ENCODE measurements around the gene ATP10A. TPM values are rescaled to one million over a fixed set of nuclear protein-coding genes. Genes with fewer than 3 reads are reported as not detected.

The ATP10A gene
- total and polyA plus RNA-seq, 2 of the 8 experiments (the other 6 are each of a cell fraction or from before 2014, with no cell fraction given) = 2.0 to 2.8 TPM

DNA sequence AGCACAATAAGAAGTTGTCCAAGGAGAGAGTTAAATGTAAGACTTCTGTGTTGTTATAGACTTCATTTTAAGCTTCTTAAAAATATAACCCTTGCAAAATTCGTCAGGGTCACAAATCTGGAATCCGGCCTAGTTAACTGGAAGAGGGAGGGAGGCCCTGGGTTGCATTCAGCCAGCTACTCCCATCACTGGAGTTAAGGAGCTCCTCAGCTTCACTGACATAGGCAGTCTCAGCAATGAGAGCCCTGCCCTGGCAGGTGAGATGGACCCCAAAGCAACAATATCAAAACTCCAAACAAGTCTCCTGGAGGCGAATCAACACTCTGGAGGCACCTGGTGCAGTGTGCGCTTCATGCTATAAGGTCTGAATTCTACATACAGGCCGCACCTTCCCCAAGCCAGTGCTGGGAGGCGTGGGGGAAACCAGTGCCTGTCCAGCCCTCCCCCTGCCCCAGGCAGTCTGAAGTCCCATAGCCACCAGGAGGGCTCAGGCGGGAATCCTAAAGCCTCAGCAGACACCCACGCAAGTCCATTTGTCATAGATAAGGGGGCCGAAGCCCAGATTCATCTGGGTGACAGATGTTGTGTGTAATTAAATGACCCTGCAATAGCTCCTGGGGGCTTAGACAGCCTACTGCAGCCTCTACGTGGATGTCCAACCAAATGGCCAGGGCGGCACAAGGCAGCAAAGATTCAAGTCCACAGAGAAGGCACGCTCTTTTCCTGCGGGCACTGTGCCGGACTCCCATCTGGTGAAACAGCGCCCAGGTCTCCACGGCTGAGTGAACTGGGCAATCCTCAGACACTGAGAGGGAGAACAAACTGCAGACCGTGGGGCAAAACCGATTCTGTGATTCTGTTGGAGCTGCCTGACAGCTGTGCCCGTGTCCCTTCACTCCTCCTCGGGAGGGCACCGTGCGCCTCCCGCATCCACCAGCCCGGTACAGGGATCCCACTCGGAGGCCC lies 64.9 kb downstream of the ATP10A start:
- no peak overlapping the region for H3K23ac ChIP-seq (ENCODE audit: insufficient read length)
- no peaks in the 10 kb centered on the region; the same call in 1 of the 2 replicates for H3K79me1 ChIP-seq (ENCODE audit: low read depth, low read length)
- no peak overlapping the region for H3K9ac ChIP-seq (replicated peaks in 1 of 4; ENCODE audit: extremely low read depth in 1 of 4, low read depth in 3 of 4, low read length in 3 of 4)
- H4K8ac ChIP-seq (ENCODE audit: extremely low read depth, insufficient read depth, low read length) = peak overlapping the region; percentile 19; the same call in 1 of the 2 replicates
- peaks cover 0 to 6% (median 3%) of the 10 kb centered on the region in 4 experiments; a peak in 4 of 7 replicates for H3K4me1 ChIP-seq (replicated peaks in 1 of 4; ENCODE audit: control insufficient read depth in 3 of 4, insufficient read depth in 4 of 4, low read length in 3 of 4)
- no peak overlapping the region for H3K18ac ChIP-seq (ENCODE audit: extremely low read depth, low read length)
- H2BK12ac ChIP-seq (ENCODE audit: low read depth, low read length) = no peak overlapping the region
- H3K79me2 ChIP-seq (ENCODE audit: control insufficient read depth in 1 of 2, insufficient read depth in 2 of 2, low read length in 2 of 2) = no peaks in the 10 kb centered on the region
- H3K4me2 ChIP-seq (ENCODE audit: insufficient read depth in 1 of 2, low read depth in 2 of 2, low read length in 2 of 2) = no peak overlapping the region
- H4K5ac ChIP-seq (ENCODE audit: insufficient read length, low read depth, low read length) = no peak overlapping the region
- no peak overlapping the region for H2BK5ac ChIP-seq (ENCODE audit: low read depth, low read length)
- H4K20me1 ChIP-seq (replicated peaks in 1 of 2; ENCODE audit: control insufficient read depth in 1 of 2, insufficient read depth in 2 of 2, low read length in 2 of 2) = no peaks in the 10 kb centered on the region
- no peaks in the 10 kb centered on the region for H3K9me3 ChIP-seq (ENCODE audit: insufficient read depth in 2 of 2, low read depth in 1 of 2, low read length in 1 of 2)
- H2AK5ac ChIP-seq (ENCODE audit: low read depth, low read length) = no peak overlapping the region
- 90% methylated on average over 25 of the region's 25 CpGs; no CpG with 5 or more reads in 1 of the 2 experiments for WGBS, 2 experiments (ENCODE audit: extremely low coverage in 1 of 2, insufficient coverage in 1 of 2, insufficient read length in 1 of 2, insufficient replicate concordance in 2 of 2, low coverage in 1 of 2, low lambda C conversion rate in 2 of 2, missing lambda C conversion rate in 1 of 2)
- DNase-seq (ENCODE audit: low read depth in 1 of 2, low spot score in 2 of 2) = no peak
- no peaks in the 10 kb centered on the region for H3K23me2 ChIP-seq (ENCODE audit: low read depth, low read length)
- H2BK15ac ChIP-seq (ENCODE audit: low read length) = no peak overlapping the region
- H2BK20ac ChIP-seq (ENCODE audit: low read length) = no peak overlapping the region
- no peak overlapping the region for H3K4me3 ChIP-seq (ENCODE audit: extremely low read depth in 1 of 4, insufficient read depth in 2 of 4, low read depth in 3 of 4, low read length in 4 of 4)
- FAIRE-seq = no peak
- no peak overlapping the region for H2AFZ ChIP-seq (ENCODE audit: low read length)
- no peak overlapping the region for H4K91ac ChIP-seq (replicated peaks; ENCODE audit: insufficient read length, low read length)
- H3K4ac ChIP-seq (replicated peaks; ENCODE audit: insufficient read length, low read depth, low read length) = no peak overlapping the region
- no peak overlapping the region for H3K27ac ChIP-seq (ENCODE audit: low read depth, low read length)
- no peak overlapping the region for H3K14ac ChIP-seq (ENCODE audit: insufficient read length)
- ChIA-PET CTCF (ENCODE audit: partially characterized antibody) (interaction anchor here (1.5 to 2.6 kb wide), 2 partner anchors 15 kb away, joined by 10 to 16 read pairs; no protein-coding TSS in a partner anchor), POLR2A (ENCODE audit: partially characterized antibody) (no interaction called here)
- no peak overlapping the region for H2BK120ac ChIP-seq (replicated peaks; ENCODE audit: low read depth, low read length)
- H3K36me3 ChIP-seq (ENCODE audit: control insufficient read depth in 2 of 4, insufficient read depth in 4 of 4, low read length in 3 of 4) = no peaks in the 10 kb centered on the region
- H3K27me3 ChIP-seq (replicated peaks in 1 of 4; ENCODE audit: control insufficient read depth in 3 of 4, extremely low read depth in 1 of 4, insufficient read depth in 3 of 4, low read length in 3 of 4) = no peaks in the 10 kb centered on the region
- no peak overlapping the region for H3K56ac ChIP-seq (replicated peaks; ENCODE audit: insufficient read length, low read depth, low read length)
- TF ChIP-seq SRF (IDR thresholded peaks at IDR 0.05; ENCODE audit: low read depth, low read length) (no peak), NANOG (IDR thresholded peaks at IDR 0.05; ENCODE audit: insufficient read depth, low read depth, low read length, poor library complexity, severe bottlenecking) (no peak), SIN3A (conservative IDR thresholded peaks at IDR 0.05 in 1 of 2, IDR thresholded peaks at IDR 0.05 in 1 of 2; ENCODE audit: low read depth in 1 of 2, low read length in 2 of 2) (no peak), CREB1 (IDR thresholded peaks at IDR 0.05) (no peak), EGR1 (IDR thresholded peaks at IDR 0.05; ENCODE audit: borderline replicate concordance, low read depth, low read length) (no peak), KDM5A (IDR thresholded peaks at IDR 0.05; ENCODE audit: low read length) (no peak), TBP (IDR thresholded peaks at IDR 0.05; ENCODE audit: low read depth, low read length) (no peak), FOSL1 (IDR thresholded peaks at IDR 0.05; ENCODE audit: insufficient read depth, low read depth, low read length) (no peak)
- TF ChIP-seq, protein P1, sequence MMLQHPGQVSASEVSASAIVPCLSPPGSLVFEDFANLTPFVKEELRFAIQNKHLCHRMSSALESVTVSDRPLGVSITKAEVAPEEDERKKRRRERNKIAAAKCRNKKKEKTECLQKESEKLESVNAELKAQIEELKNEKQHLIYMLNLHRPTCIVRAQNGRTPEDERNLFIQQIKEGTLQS (IDR thresholded peaks at IDR 0.05; ENCODE audit: insufficient read depth, low read depth, low read length) = no peak
- TF ChIP-seq, protein P2, sequence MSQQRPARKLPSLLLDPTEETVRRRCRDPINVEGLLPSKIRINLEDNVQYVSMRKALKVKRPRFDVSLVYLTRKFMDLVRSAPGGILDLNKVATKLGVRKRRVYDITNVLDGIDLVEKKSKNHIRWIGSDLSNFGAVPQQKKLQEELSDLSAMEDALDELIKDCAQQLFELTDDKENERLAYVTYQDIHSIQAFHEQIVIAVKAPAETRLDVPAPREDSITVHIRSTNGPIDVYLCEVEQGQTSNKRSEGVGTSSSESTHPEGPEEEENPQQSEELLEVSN (IDR thresholded peaks at IDR 0.05) = no peak

Data from H1 (cell line).